ENCODE measurements around the gene PTPRN2. TPM values are rescaled to one million over a fixed set of nuclear protein-coding genes. Genes with fewer than 3 reads are reported as not detected.

Gene PTPRN2
- total and polyA plus RNA-seq, 2 of the 13 experiments (the other 11 are each of a cell fraction or from before 2014, with no cell fraction given) = 2.5 to 24.2 TPM

DNA sequence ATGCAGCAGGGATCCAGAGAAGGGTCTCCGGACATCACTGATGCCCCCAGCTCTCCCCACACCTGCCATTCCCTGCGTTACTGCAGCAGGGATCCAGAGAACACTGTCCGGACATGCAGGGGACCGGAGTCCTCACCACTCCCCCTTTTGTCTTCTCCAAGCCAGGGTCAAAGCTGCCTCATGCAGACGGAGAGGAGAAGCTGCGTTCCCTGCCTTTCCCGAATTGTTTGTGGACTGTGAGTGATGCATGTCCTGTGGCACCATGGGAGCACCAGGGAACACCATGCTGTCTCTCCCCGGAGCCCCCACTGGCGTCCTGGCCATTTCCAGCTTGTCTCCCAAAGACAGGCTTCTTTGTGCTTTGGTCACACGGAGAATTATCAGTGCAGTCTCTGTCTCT, 599.7 kb downstream of the PTPRN2 start:
- Histone ChIP-seq H3K9ac (ENCODE audit: insufficient read depth, low read depth, low read length) (no peak overlapping the region), H3K27ac (ENCODE audit: extremely low read length, insufficient read depth, low read length) (no peak overlapping the region), H3K9me3 (ENCODE audit: low read length) (no peaks in the 10 kb centered on the region), H2AFZ (ENCODE audit: low read length) (no peak overlapping the region), H3K27me3 (ENCODE audit: control insufficient read depth in 1 of 2, insufficient read depth in 2 of 2, low read length in 2 of 2) (0 out of 5 replicates have a peak, but pooled peaks cover 0 to 6% of the 10 kb centered on the region in 2 experiments), H3K79me2 (ENCODE audit: insufficient read depth, low read length) (no peaks in the 10 kb centered on the region), H3K4me1 (ENCODE audit: insufficient read depth, low read length) (peaks cover 11% of the 10 kb centered on the region), H4K20me1 (ENCODE audit: insufficient read depth, low read length) (peaks cover 31% of the 10 kb centered on the region; the same call in 1 of the 2 replicates), H3K4me2 (ENCODE audit: low read depth, low read length) (no peak overlapping the region), H3K36me3 (replicated peaks in 1 of 2; ENCODE audit: control insufficient read depth in 1 of 2, insufficient read depth in 2 of 2, low read length in 2 of 2) (no peaks in the 10 kb centered on the region), H3K4me3 (replicated peaks in 1 of 3; ENCODE audit: insufficient read depth in 1 of 3, low read depth in 2 of 3, low read length in 3 of 3) (no peak overlapping the region)
- ChIA-PET POLR2A (no interaction called here), CTCF (ENCODE audit: low intra/inter-chr PET ratio, low total read pairs) (no interaction called here)
- no peak for FAIRE-seq
- intact Hi-C loops (cut with micrococcal nuclease; ENCODE audit: unreplicated experiment) (no loop called here), in situ Hi-C loops (cut with HindIII; ENCODE audit: extremely low pct_ligation_motif_present, low pct_unique_long_range_greater_than_20kb) (no loop called here)
- 46% methylated on average over 10 of the region's 10 CpGs for WGBS (ENCODE audit: low lambda C conversion rate)
- no peak for DNase-seq (ENCODE audit: low spot score)
- no TSS peak for BruUV-seq (replicated peaks)
- TF ChIP-seq THAP11 (CRISPR knock-in tag; IDR thresholded peaks at IDR 0.05) = no peak
- no peak for TF ChIP-seq STAT6 (CRISPR knock-in tag; IDR thresholded peaks at IDR 0.05; ENCODE audit: borderline replicate concordance)
- TF ChIP-seq PTBP1 (IDR thresholded peaks at IDR 0.05; ENCODE audit: low read depth, low read length, poor library complexity, severe bottlenecking) = no peak
- TF ChIP-seq KAT8 (CRISPR knock-in tag; IDR thresholded peaks at IDR 0.05) = no peak
- TF ChIP-seq ADNP (CRISPR knock-in tag; IDR thresholded peaks at IDR 0.05) = no peak
- TF ChIP-seq NFIC (IDR thresholded peaks at IDR 0.05; ENCODE audit: low read length) = no peak
- no peak for TF ChIP-seq RBFOX2 (IDR thresholded peaks at IDR 0.05; ENCODE audit: low read depth, low read length)
- no peak for TF ChIP-seq UBTF (CRISPR knock-in tag; IDR thresholded peaks at IDR 0.05)
- TF ChIP-seq HNRNPUL1 (IDR thresholded peaks at IDR 0.05; ENCODE audit: low read depth, low read length) = no peak
- no peak for TF ChIP-seq MAFK (conservative IDR thresholded peaks at IDR 0.05 in 1 of 2, IDR thresholded peaks at IDR 0.05 in 1 of 2; ENCODE audit: low read length in 2 of 2)
- no peak for TF ChIP-seq FOXK1 (CRISPR knock-in tag; IDR thresholded peaks at IDR 0.05; ENCODE audit: borderline replicate concordance, low read depth)
- TF ChIP-seq ZNF850 (CRISPR knock-in tag; conservative IDR thresholded peaks at IDR 0.05) = no peak
- no peak for TF ChIP-seq FOXO1 (CRISPR knock-in tag; IDR thresholded peaks at IDR 0.05)
- TF ChIP-seq SETDB1 (CRISPR knock-in tag; IDR thresholded peaks at IDR 0.05; ENCODE audit: borderline replicate concordance) = no peak
- ATAC-seq = no peak
